ENCODE results near the gene WRAP73.

WRAP73 gene

DNA sequence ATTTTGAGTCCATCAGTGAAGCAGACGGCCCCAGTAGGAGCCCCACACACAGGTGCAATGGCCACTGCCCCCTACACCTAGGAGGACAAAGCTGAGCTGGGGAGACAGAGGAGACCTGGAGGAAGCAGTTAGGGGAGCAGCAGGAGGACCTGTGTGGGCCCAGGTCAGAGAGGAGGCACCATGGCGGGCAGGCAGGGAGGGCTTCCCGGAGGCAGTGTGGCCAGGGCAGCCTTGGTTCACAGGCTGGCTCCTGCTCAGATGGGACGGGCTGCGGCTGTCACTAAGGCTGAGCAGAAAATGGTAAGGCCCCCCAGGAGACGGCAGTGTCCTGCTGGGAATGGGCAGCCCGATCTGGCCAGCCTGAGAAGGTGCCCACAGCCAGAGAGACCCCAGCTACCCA lies 54.0 kb downstream of the WRAP73 start:
- no peaks in the 10 kb centered on the region for H3K9me3 ChIP-seq (ENCODE audit: low read length)
- no peak overlapping the region for H3K4me3 ChIP-seq (ENCODE audit: low read depth, low read length, poor library complexity, severe bottlenecking)
- peaks cover 5% of the 10 kb centered on the region; the same call in 1 of the 2 replicates for H3K27me3 ChIP-seq (ENCODE audit: insufficient read depth, low read length)
- no peak overlapping the region for H3K4me2 ChIP-seq (ENCODE audit: low read length)
- H3K27ac ChIP-seq (ENCODE audit: low read depth, low read length, poor library complexity, severe bottlenecking), result no peak overlapping the region
- no peak overlapping the region for H2AFZ ChIP-seq (ENCODE audit: low read length)
- no peaks in the 10 kb centered on the region for H3F3A ChIP-seq (ENCODE audit: insufficient read depth, low read length)
- no peaks in the 10 kb centered on the region for H4K20me1 ChIP-seq (ENCODE audit: insufficient read depth, low read length)
- no peaks in the 10 kb centered on the region for H3K79me2 ChIP-seq (ENCODE audit: insufficient read depth, low read length)
- H3K36me3 ChIP-seq (ENCODE audit: insufficient read depth, low read length), result no peaks in the 10 kb centered on the region
- TF ChIP-seq, protein P1, sequence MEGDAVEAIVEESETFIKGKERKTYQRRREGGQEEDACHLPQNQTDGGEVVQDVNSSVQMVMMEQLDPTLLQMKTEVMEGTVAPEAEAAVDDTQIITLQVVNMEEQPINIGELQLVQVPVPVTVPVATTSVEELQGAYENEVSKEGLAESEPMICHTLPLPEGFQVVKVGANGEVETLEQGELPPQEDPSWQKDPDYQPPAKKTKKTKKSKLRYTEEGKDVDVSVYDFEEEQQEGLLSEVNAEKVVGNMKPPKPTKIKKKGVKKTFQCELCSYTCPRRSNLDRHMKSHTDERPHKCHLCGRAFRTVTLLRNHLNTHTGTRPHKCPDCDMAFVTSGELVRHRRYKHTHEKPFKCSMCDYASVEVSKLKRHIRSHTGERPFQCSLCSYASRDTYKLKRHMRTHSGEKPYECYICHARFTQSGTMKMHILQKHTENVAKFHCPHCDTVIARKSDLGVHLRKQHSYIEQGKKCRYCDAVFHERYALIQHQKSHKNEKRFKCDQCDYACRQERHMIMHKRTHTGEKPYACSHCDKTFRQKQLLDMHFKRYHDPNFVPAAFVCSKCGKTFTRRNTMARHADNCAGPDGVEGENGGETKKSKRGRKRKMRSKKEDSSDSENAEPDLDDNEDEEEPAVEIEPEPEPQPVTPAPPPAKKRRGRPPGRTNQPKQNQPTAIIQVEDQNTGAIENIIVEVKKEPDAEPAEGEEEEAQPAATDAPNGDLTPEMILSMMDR (IDR thresholded peaks at IDR 0.05; ENCODE audit: low read length), result no peak
- no peak for TF ChIP-seq EZH2 (IDR thresholded peaks at IDR 0.05; ENCODE audit: borderline replicate concordance, low read length)
- peaks cover 7% of the 10 kb centered on the region for H3K4me1 ChIP-seq (ENCODE audit: insufficient read depth, low read length, severe bottlenecking)
- no peaks in the 10 kb centered on the region for H3K9me2 ChIP-seq (ENCODE audit: low read depth, low read length)
- H3K9ac ChIP-seq (ENCODE audit: low read length), result no peak overlapping the region

DNA sequence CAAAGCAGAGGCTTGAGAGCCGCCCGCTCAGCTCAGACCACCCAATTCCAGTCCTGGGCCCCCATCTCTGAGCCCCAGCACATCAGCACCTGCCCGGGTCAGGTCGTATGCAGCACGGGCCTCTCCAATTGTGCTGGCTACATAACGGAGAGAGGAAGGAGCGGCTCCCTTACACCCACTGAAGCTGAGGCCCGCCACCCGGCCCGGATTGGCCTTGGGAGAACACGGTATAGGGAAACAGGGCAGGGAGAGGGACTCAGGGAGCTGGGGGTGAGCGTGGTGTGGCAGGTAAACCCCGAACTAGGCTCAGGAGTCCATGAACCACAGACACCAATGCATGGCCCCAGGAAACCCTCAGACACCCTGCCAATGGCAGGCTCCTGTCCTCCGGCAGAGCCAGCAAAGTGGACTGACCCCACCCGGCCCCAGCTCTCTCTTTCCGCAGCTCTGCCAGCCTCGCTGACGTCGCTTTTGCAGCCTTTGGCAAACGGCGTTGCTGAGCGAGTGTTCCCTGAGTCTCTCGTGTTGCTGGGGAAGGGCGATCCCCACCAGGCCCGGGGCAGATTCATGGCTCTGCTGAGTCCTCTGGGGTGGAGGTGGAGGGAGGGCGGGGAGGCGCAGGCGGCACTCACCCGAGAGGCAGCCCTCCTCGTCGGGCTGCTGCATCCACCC lies 55.1 kb downstream of the WRAP73 start:
- Histone ChIP-seq H3K27ac (ENCODE audit: low read depth, low read length, poor library complexity, severe bottlenecking) (no peak overlapping the region), H3K4me1 (ENCODE audit: insufficient read depth, low read length, severe bottlenecking) (peaks cover 7% of the 10 kb centered on the region), H3K79me2 (ENCODE audit: insufficient read depth, low read length) (no peaks in the 10 kb centered on the region), H2AFZ (ENCODE audit: low read length) (no peak overlapping the region), H4K20me1 (ENCODE audit: insufficient read depth, low read length) (no peaks in the 10 kb centered on the region), H3K4me2 (ENCODE audit: low read length) (no peak overlapping the region), H3K36me3 (ENCODE audit: insufficient read depth, low read length) (no peaks in the 10 kb centered on the region), H3K9me2 (ENCODE audit: low read depth, low read length) (no peaks in the 10 kb centered on the region), H3K27me3 (ENCODE audit: insufficient read depth, low read length) (peaks cover 5% of the 10 kb centered on the region; the same call in 1 of the 2 replicates), H3K9me3 (ENCODE audit: low read length) (no peaks in the 10 kb centered on the region), H3K9ac (ENCODE audit: low read length) (no peak overlapping the region), H3F3A (ENCODE audit: insufficient read depth, low read length) (no peaks in the 10 kb centered on the region), H3K4me3 (ENCODE audit: low read depth, low read length, poor library complexity, severe bottlenecking) (no peak overlapping the region)
- TF ChIP-seq, protein P1 (IDR thresholded peaks at IDR 0.05; ENCODE audit: low read length), result no peak
- TF ChIP-seq EZH2 (IDR thresholded peaks at IDR 0.05; ENCODE audit: borderline replicate concordance, low read length), result no peak

DNA sequence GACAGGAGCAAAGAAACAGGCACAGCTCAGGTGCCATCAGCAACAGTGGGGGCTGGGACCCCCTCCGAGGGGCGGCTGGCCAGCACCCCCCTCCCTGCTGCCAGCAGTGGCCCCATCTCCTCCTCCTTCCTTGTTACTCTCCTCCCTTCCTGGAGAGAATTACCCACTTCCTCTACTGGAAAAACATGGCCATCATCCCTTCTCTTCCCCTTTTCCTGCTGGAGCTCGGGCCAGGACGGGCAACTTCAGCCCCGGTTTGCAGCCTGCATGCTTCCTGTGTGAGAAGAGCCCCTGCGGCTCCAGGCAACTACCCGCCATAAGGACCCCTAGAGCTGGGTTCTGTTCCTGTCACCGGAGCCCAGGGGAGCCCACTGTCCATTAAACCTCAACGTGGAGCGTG lies 56.2 kb downstream of the WRAP73 start:
- H2AFZ ChIP-seq (ENCODE audit: low read length), result no peak overlapping the region
- H3K4me1 ChIP-seq (ENCODE audit: insufficient read depth, low read length, severe bottlenecking), result peaks cover 7% of the 10 kb centered on the region
- no peak overlapping the region for H3K4me3 ChIP-seq (ENCODE audit: low read depth, low read length, poor library complexity, severe bottlenecking)
- no peaks in the 10 kb centered on the region for H3K36me3 ChIP-seq (ENCODE audit: insufficient read depth, low read length)
- no peaks in the 10 kb centered on the region for H3F3A ChIP-seq (ENCODE audit: insufficient read depth, low read length)
- H3K9me2 ChIP-seq (ENCODE audit: low read depth, low read length), result no peaks in the 10 kb centered on the region
- no peaks in the 10 kb centered on the region for H3K9me3 ChIP-seq (ENCODE audit: low read length)
- no peaks in the 10 kb centered on the region for H3K79me2 ChIP-seq (ENCODE audit: insufficient read depth, low read length)
- TF ChIP-seq, protein P1 (IDR thresholded peaks at IDR 0.05; ENCODE audit: low read length), result no peak
- no peak for TF ChIP-seq EZH2 (IDR thresholded peaks at IDR 0.05; ENCODE audit: borderline replicate concordance, low read length)
- H3K4me2 ChIP-seq (ENCODE audit: low read length), result no peak overlapping the region
- H3K27me3 ChIP-seq (ENCODE audit: insufficient read depth, low read length), result peaks cover 5% of the 10 kb centered on the region; the same call in 1 of the 2 replicates
- no peak overlapping the region for H3K9ac ChIP-seq (ENCODE audit: low read length)
- H3K27ac ChIP-seq (ENCODE audit: low read depth, low read length, poor library complexity, severe bottlenecking), result no peak overlapping the region
- H4K20me1 ChIP-seq (ENCODE audit: insufficient read depth, low read length), result no peaks in the 10 kb centered on the region

Data from OCI-LY1 (cell line).